ENCODE data around the gene CR1. TPM values are rescaled to one million over a fixed set of nuclear protein-coding genes. Genes with fewer than 3 reads are reported as not detected.

The CR1 gene
- 1 to 10 TPM in 4 of 7 donors, under 1 TPM in 3; 0.84 to 3.7 (median 1.2) TPM for total RNA-seq
- polyA plus RNA-seq = 1 to 10 TPM in 1 of 2 donors, under 1 TPM in 1; 0.25 to 5.8 TPM
- long read RNA-seq, donor 1 = 0 reads
- long read RNA-seq, donor 2 = 0 reads
- long read RNA-seq, donor 3 = 0 reads

DNA sequence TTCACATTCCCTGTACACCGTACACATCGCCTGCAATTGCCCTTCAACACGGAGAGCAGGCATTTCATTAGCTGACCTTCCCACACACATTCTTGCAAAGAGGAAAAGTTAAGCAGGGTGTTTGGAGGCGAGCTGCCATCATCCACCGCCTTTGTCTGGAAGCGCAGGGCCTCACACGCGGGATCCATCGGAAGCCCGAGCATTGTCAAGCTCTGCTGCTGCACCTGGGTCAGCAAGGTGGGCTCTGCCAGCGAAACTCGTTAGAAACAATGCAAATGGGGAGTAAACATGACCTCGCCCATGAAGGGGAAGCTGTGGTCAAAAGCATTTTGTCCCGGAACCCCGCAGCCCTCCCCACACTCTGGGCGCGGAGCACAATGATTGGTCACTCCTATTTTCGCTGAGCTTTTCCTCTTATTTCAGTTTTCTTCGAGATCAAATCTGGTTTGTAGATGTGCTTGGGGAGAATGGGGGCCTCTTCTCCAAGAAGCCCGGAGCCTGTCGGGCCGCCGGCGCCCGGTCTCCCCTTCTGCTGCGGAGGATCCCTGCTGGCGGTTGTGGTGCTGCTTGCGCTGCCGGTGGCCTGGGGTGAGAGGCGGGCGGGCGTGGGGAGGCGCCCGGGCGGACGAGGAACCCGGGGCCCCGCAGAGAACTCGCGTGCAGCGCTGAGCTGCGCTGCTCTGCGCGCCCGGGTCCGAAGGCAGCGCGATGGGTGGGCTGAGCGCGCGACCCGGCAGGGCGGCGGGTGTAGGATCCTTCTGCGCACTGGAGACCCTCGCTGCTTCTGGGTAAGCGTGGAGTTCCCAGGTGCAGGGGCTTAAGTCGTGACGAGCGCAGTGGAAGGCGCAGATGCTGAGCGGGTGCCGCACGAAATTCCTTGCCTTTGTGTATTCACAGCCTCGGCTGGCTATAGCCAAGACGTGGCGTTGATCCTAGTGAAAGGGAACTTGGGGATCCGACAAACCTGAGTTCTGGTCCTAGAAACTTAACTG, at the start of gene CR1:
Gene CR1 (plus strand): TSS at position 357 of the 992 bp plus-strand sequence. CDS start 111 bp downstream, at position 468.
- Histone ChIP-seq H3K4me1 (ENCODE audit: insufficient read depth) (no peaks in the 10 kb centered on the region), H3K27ac (no peak within 1 kb of the TSS), H3K4me3 (peak within 1 kb of the TSS; percentile 23), H3K27me3 (no peaks in the 10 kb centered on the region), H3K36me3 (no peaks in the 10 kb centered on the region), H3K9me3 (no peaks in the 10 kb centered on the region)
- intact Hi-C loops (cut with DNase I) = no loop called here
- DNase-seq = peak in 1 of 5 donors; percentile 15
- TF ChIP-seq EP300 (IDR thresholded peaks at IDR 0.05) (no peak), POLR2A (IDR thresholded peaks at IDR 0.05) (no peak), CTCF (IDR thresholded peaks at IDR 0.05) (no peak)
- WGBS, 3 donors = 2 to 4% (median 3%) methylated on average over 38 to 68 of the region's 68 CpGs

GRCh38 chr1:207453710-207454045, 42.3 kb upstream of the CR1 start:
- Histone ChIP-seq H3K36me3 (no peaks in the 10 kb centered on the region), H3K9me3 (no peaks in the 10 kb centered on the region), H3K27me3 (no peaks in the 10 kb centered on the region), H3K27ac (no peak overlapping the region), H3K4me3 (no peak overlapping the region), H3K4me1 (ENCODE audit: insufficient read depth) (no peaks in the 10 kb centered on the region)
- WGBS, 3 donors = 8 to 12% (median 9%) methylated on average over 1 of the region's 1 CpG
- no peak for DNase-seq
- intact Hi-C loops (cut with DNase I) = no loop called here
- TF ChIP-seq EP300 (IDR thresholded peaks at IDR 0.05) = no peak
- TF ChIP-seq CTCF (IDR thresholded peaks at IDR 0.05) = no peak
- TF ChIP-seq POLR2A (IDR thresholded peaks at IDR 0.05) = no peak

DNA sequence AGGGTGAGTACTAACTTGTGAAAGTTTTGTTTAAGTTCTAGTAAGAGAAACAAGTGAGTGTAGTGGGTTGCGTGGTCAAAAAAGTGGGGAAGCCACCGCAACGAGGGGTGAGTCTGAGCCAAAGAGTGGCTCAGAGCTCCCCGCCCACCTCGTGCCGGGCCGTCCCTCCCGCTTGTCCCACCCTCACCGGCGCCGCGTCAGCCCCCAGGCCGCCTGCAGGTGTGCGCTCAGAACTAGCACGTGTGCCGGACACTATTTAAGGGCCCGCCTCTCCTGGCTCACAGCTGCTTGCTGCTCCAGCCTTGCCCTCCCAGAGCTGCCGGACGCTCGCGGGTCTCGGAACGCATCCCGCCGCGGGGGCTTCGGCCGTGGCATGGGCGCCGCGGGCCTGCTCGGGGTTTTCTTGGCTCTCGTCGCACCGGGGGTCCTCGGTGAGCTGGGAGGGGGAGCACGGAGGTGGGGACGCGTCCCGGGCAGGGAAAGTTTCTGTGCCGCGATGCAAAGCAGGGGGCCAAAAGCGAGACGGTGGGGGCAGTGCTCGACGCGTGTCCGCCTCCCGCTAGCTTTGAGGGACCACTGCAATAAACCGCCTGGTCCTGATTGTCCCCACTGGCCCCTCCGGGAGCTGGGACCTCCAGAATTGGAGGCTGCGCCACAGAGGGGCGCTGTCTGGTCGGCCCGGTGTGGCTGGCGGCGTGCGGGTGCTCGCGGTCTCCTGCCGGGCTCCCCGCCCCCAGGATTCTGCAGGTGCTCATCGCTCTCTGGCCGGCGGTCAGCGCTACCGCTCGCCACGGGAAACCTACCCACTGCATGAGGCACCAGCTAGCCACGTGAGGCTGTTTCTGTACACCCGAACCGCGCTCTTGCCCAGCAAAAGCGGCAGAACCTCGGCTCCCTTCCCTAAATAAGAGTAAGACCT, 41.7 kb upstream of the CR1 start, which contains the start of gene CR2:
Gene CR2 (plus strand): TSS at position 283 of the 919 bp plus-strand sequence. CDS start 91 bp downstream, at position 374.
- H3K9me3 ChIP-seq = no peaks in the 10 kb centered on the region
- 1 to 2% (median 1%) methylated on average over 73 to 75 of the region's 75 CpGs for WGBS, 3 donors
- no peak within 1 kb of the TSS for H3K4me3 ChIP-seq
- no peak within 1 kb of the TSS for H3K27ac ChIP-seq
- intact Hi-C loops (cut with DNase I) = no loop called here
- H3K4me1 ChIP-seq (ENCODE audit: insufficient read depth) = no peaks in the 10 kb centered on the region
- TF ChIP-seq EP300 (IDR thresholded peaks at IDR 0.05) (no peak), POLR2A (IDR thresholded peaks at IDR 0.05) (no peak), CTCF (IDR thresholded peaks at IDR 0.05) (no peak)
- DNase-seq = peak in 3 of 5 donors; percentile 12 to 34 (median 22)
- H3K36me3 ChIP-seq = no peaks in the 10 kb centered on the region
- H3K27me3 ChIP-seq = no peaks in the 10 kb centered on the region

- no peak overlapping the region for H3K4me3 ChIP-seq
- intact Hi-C loops (cut with DNase I) = no loop called here
Observed at GRCh38 chr1:207455183-207455754, 40.7 kb upstream of the CR1 start.

More at GRCh38 chr1:207455183-207455754, 40.7 kb upstream of the CR1 start:
- DNase-seq = no peak
- Histone ChIP-seq H3K36me3 (no peaks in the 10 kb centered on the region), H3K27ac (no peak overlapping the region), H3K4me1 (ENCODE audit: insufficient read depth) (no peaks in the 10 kb centered on the region), H3K27me3 (no peaks in the 10 kb centered on the region), H3K9me3 (no peaks in the 10 kb centered on the region)
- 56 to 65% (median 58%) methylated on average over 6 of the region's 6 CpGs for WGBS, 3 donors
- TF ChIP-seq EP300 (IDR thresholded peaks at IDR 0.05) (no peak), CTCF (IDR thresholded peaks at IDR 0.05) (no peak), POLR2A (IDR thresholded peaks at IDR 0.05) (no peak)

All from ovary (tissue), 10 donors.